RWPE2 (cell line): Measurements from ENCODE around the gene GALR1.

Experiments used
- ATAC-seq: fragments of 200-7000 bp; cut with Tn5 transposase; 3 replicates; pipeline ENCODE4 v1.9.1; 2021; ENCODE audit warnings: low read depth
- DNase-seq: peaks from one replicate; pipeline ENCODE4 v3.0.0-alpha.2; 2020; ENCODE audit warnings: low spot score
- H3K27ac ChIP-seq: fragments of 450-650 bp; 2 replicates; pipeline ENCODE4 v1.5.1; 2017; ENCODE audit warnings: mild to moderate bottlenecking; ENCODE audit not compliant: poor library complexity, severe bottlenecking
- H3K27me3 ChIP-seq: fragments of 250-450 bp; sonication (Bioruptor Pico); 2 replicates; pipeline ENCODE4 v1.5.1; 2021; ENCODE audit warnings: mild to moderate bottlenecking, moderate library complexity; ENCODE audit not compliant: insufficient read depth, poor library complexity, severe bottlenecking
- H3K36me3 ChIP-seq: fragments of 250-450 bp; sonication (Bioruptor Pico); 2 replicates; pipeline ENCODE4 v1.5.1; 2020; ENCODE audit warnings: low read depth, mild to moderate bottlenecking, moderate library complexity
- H3K4me1 ChIP-seq: fragments of 250-450 bp; sonication (Bioruptor Pico); 2 replicates; pipeline ENCODE4 v1.5.1; 2021; ENCODE audit warnings: mild to moderate bottlenecking, moderate library complexity; ENCODE audit not compliant: insufficient read depth, poor library complexity, severe bottlenecking
- H3K4me3 ChIP-seq: fragments of 250-450 bp; sonication (Bioruptor Pico); 2 replicates; pipeline ENCODE4 v1.5.1; 2021; ENCODE audit warnings: mild to moderate bottlenecking, moderate library complexity; ENCODE audit not compliant: severe bottlenecking
- H3K9me3 ChIP-seq: fragments of 250-450 bp; sonication (Bioruptor Pico); 2 replicates; pipeline ENCODE4 v1.5.1; 2021; ENCODE audit warnings: mild to moderate bottlenecking, moderate library complexity; ENCODE audit not compliant: severe bottlenecking
- TF ChIP-seq, protein P1 (sequence below): fragments of 450-650 bp; IDR thresholded peaks from one replicate; pipeline ENCODE4 v1.5.1; 2017; ENCODE audit warnings: mild to moderate bottlenecking, moderate library complexity; ENCODE audit not compliant: poor library complexity, severe bottlenecking

Gene GALR1

GRCh38 chr18:77321823-77322805, 72.5 kb downstream of the GALR1 start:
- DNase-seq = no peak
- H3K27ac ChIP-seq = no peak overlapping the region
- peaks cover 25% of the 10 kb centered on the region for H3K27me3 ChIP-seq

GRCh38 chr18:77323640-77324299, 74.1 kb downstream of the GALR1 start:
- H3K4me1 ChIP-seq = no peaks in the 10 kb centered on the region
- no peaks in the 10 kb centered on the region for H3K36me3 ChIP-seq
- H3K27ac ChIP-seq = no peak overlapping the region
- H3K4me3 ChIP-seq = no peak overlapping the region
- peaks cover 15% of the 10 kb centered on the region for H3K27me3 ChIP-seq
- TF ChIP-seq, protein P1, sequence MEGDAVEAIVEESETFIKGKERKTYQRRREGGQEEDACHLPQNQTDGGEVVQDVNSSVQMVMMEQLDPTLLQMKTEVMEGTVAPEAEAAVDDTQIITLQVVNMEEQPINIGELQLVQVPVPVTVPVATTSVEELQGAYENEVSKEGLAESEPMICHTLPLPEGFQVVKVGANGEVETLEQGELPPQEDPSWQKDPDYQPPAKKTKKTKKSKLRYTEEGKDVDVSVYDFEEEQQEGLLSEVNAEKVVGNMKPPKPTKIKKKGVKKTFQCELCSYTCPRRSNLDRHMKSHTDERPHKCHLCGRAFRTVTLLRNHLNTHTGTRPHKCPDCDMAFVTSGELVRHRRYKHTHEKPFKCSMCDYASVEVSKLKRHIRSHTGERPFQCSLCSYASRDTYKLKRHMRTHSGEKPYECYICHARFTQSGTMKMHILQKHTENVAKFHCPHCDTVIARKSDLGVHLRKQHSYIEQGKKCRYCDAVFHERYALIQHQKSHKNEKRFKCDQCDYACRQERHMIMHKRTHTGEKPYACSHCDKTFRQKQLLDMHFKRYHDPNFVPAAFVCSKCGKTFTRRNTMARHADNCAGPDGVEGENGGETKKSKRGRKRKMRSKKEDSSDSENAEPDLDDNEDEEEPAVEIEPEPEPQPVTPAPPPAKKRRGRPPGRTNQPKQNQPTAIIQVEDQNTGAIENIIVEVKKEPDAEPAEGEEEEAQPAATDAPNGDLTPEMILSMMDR = no peak
- DNase-seq (no peak), ATAC-seq (no peak)
- no peaks in the 10 kb centered on the region for H3K9me3 ChIP-seq

More at GRCh38 chr18:77321823-77322805, 72.5 kb downstream of the GALR1 start:
- Histone ChIP-seq H3K4me1 (no peaks in the 10 kb centered on the region), H3K9me3 (no peaks in the 10 kb centered on the region), H3K4me3 (no peak overlapping the region), H3K36me3 (no peaks in the 10 kb centered on the region)
- TF ChIP-seq, protein P1 = no peak
- no peak for ATAC-seq
